Pancreas (tissue), 10 donors: ENCODE data around the gene CUX1. TPM values are rescaled to one million over a fixed set of nuclear protein-coding genes. Genes with fewer than 3 reads are reported as not detected.
"Not testable (repeated sequence)": the region's sequence is repeated elsewhere in the genome, so short reads cannot be mapped to it uniquely, and the experiment has no call there.

Experiments used
- ATAC-seq, 4 donors: fragments of 200-7000 bp; cut with Tn5 transposase; one replicate each; pipeline versions ENCODE4 v1.8.0 to v1.9.1; 2020; ENCODE audit warnings: mild to moderate bottlenecking in 4 of 4, moderate library complexity in 4 of 4
- DNase-seq, 6 donors: peaks; one replicate each; pipeline ENCODE4 v3.0.0-alpha.2; 2020
- FAIRE-seq: peaks from 2 replicates; lab custom pipeline; 2012; peaks lifted over from hg19 to GRCh38; lab: Jason Lieb, UNC
- H3K27ac ChIP-seq, 4 donors: fragments of 200-600 bp; sonication (generic); 1 replicate in 3 of 4; 2 replicates in 1 of 4; pipeline versions ENCODE4 v1.5.0 to v1.8.0; 2020
- H3K27me3 ChIP-seq, 4 donors: fragments of 200-600 bp; one replicate each; pipeline ENCODE4 v1.8.0; 2021
- H3K36me3 ChIP-seq, 3 donors: fragments of 200-600 bp; sonication (generic) in 1 of 3; one replicate each; pipeline versions ENCODE4 v1.5.0 to v1.8.0; 2020 to 2021
- H3K4me1 ChIP-seq, 3 donors: fragments of 200-600 bp; one replicate each; pipeline ENCODE4 v1.8.0; 2021
- H3K4me3 ChIP-seq, 4 donors: fragments of 200-600 bp; sonication (generic) in 2 of 4; one replicate each; pipeline versions ENCODE4 v1.5.0 to v1.8.0; 2020 to 2021
- H3K9me3 ChIP-seq, 4 donors: fragments of 200-600 bp; one replicate each; pipeline ENCODE4 v1.8.0; 2021
- CTCF ChIP-seq, 4 donors: fragments of 200-600 bp; sonication (generic) in 3 of 4; IDR thresholded peaks; one replicate each; pipeline versions ENCODE4 v1.5.0 to v1.8.0; 2021; ENCODE audit warnings: antibody characterized with exemption in 4 of 4
- WGBS, 2 donors: extraction: QIAGEN DNeasy Blood & Tissue Kit; methylation state at CpG; one replicate each; pipeline ENCODE4 v1.1.7; 2013; 5-methylcytosine and 5-hydroxymethylcytosine counted together
- intact Hi-C, 3 donors: fragments of 100-400 bp; cut with DNase I; formaldehyde crosslinking; loops; one replicate each; pipeline versions ENCODE4 v1.11.1 to v1.14.2; 2022
- polyA plus RNA-seq, 2 donors: library from polyadenylated mRNA; stranded (reverse); fragments of 200-250 nt; gene quantifications; one replicate each; pipeline ENCODE4 v1.2.3, GENCODE V29; 2013
- total RNA-seq, 6 donors: library from RNA; stranded (reverse); fragmentation: NEBNext Ultra II Directional in 4 of 6; extraction: Animal tissue kit (Norgen Biotek cat#: 25700) in 4 of 6; gene quantifications; one replicate each; pipeline versions ENCODE4 v1.2.1 to v1.2.4, GENCODE V29; 2021 to 2023
- donor health status: healthy with polysubstance abuse.
- donor health status: DM: no; HTN: no; CAD: no; lungs with moderate emphysema.
- donor health status: DM: no; HTN: no; CAD: no.
- donor health status: control.
- donor health status: control.
- donor health status: Bipolar disorder and iron deficiency.
- donor health status: DM: yes; HTN: yes; CAD: no.
- donor health status: DM: no; HTN: no; CAD: no.
- donor health status: DM: no; HTN: no; CAD: no.
- donor health status: DM: yes; HTN: yes; CAD: no.

Gene CUX1
- total and polyA plus RNA-seq, 8 donors = 18.9 to 61.2 (median 45.1) TPM

DNA sequence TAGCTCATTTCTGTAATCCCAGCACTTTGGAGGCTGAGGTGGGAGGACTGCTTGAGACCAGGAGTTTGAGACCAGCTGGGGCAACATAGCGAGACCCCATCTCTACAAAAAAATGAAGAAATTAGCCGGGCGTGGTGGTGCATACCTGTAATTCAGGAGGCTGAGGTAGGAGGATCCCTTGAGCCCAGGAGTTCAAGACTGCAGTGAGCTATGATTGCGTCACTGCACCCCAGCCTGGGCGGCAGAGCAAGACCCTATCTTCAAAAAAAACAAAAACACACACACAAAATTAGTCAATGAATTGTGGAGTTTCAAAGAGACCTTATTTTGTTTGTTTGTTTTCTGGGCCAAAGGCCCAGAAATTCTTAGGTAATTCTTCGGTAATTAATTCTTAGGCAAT, 110.0 kb downstream of the CUX1 start:
- Histone ChIP-seq H3K9me3 (no peaks in the 10 kb centered on the region), H3K27me3 (no peaks in the 10 kb centered on the region), H3K4me1 (peaks cover 5 to 8% (median 5%) of the 10 kb centered on the region in 3 donors), H3K4me3 (no peak overlapping the region), H3K27ac (peak overlapping the region in 1 of 4 donors; percentile 19), H3K36me3 (no peaks in the 10 kb centered on the region)
- TF ChIP-seq CTCF (IDR thresholded peaks at IDR 0.05) = no peak
- intact Hi-C loops = no loop called here
- ATAC-seq (no peak), DNase-seq (no peak), FAIRE-seq (no peak)
- WGBS, 2 donors = 81 to 82% methylated on average over 6 of the region's 6 CpGs

DNA sequence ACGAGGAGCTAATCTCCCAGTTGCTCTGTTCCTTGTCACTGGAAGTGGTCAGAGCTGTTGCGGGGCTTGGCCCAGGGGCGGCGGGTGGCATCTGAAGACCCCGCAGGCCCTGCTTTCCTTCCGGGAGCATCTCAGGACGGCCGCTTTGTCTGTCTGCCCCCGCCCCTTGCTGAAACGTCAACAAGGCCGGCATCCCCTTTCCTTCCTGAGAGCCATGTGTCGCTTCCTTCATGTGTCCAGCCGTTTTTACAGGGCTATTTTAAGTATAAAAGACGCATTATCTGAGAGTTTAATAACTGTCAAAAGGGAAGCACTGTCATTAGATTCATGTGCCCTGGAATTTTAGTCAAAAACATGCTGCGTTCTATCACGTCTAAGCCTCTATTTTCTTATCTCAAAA, 110.4 kb downstream of the CUX1 start:
- H3K36me3 ChIP-seq = no peaks in the 10 kb centered on the region
- ATAC-seq (no peak), FAIRE-seq (no peak), DNase-seq (no peak)
- H3K27me3 ChIP-seq = no peaks in the 10 kb centered on the region
- no peak for TF ChIP-seq CTCF (IDR thresholded peaks at IDR 0.05)
- H3K4me1 ChIP-seq = peaks cover 1 to 4% (median 1%) of the 10 kb centered on the region in 3 donors
- H3K9me3 ChIP-seq = no peaks in the 10 kb centered on the region
- no peak overlapping the region for H3K4me3 ChIP-seq
- intact Hi-C loops = no loop called here
- H3K27ac ChIP-seq = peak overlapping the region in 1 of 4 donors; percentile 19
- WGBS, 2 donors = 64 to 71% methylated on average over 16 of the region's 16 CpGs

DNA sequence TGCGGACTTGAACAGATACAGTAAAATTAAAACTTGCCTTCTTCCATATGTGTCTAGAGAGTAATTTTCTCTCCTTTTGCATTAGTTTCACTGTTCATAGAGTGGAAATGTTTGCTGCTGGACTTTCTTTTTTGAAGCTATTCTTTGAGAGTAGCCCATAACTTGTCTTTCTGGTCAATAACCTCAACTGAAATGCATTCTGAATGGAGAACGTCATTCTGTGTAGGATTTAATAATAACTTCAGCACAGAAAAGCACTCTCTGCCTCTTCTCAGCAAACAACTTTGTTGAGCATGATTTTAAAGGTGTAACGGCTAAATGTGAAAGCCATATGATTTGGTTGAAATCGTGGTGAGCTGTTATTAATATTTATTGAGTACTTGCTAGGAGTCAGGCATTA, 111.8 kb downstream of the CUX1 start:
- peak in 1 of 4 donors; percentile 14 for ATAC-seq
- FAIRE-seq = no peak
- H3K4me3 ChIP-seq = no peak overlapping the region
- TF ChIP-seq CTCF (IDR thresholded peaks at IDR 0.05) = no peak
- no peaks in the 10 kb centered on the region for H3K27me3 ChIP-seq
- peaks cover 0 to 6% (median 0%) of the 10 kb centered on the region in 3 donors for H3K4me1 ChIP-seq
- DNase-seq = no peak
- intact Hi-C loops = no loop called here
- H3K27ac ChIP-seq = no peak overlapping the region
- no peaks in the 10 kb centered on the region for H3K9me3 ChIP-seq
- no peaks in the 10 kb centered on the region for H3K36me3 ChIP-seq
- WGBS, 2 donors = 92 to 93% methylated on average over 4 of the region's 4 CpGs

GRCh38 chr7:101929911-101930310, 112.5 kb downstream of the CUX1 start:
- intact Hi-C loops, FAIRE-seq, DNase-seq, H3K9me3 ChIP-seq, H3K27ac ChIP-seq, ATAC-seq, H3K27me3 ChIP-seq, H3K4me3 ChIP-seq, H3K36me3 ChIP-seq: not testable (repeated sequence)
- 97% methylated on average over 6 of the region's 6 CpGs for WGBS, 2 donors
- H3K4me1 ChIP-seq = peaks cover 0 to 11% (median 0%) of the 10 kb centered on the region in 3 donors

- Histone ChIP-seq H3K27me3 (no peaks in the 10 kb centered on the region), H3K4me3 (no peak overlapping the region), H3K9me3 (no peaks in the 10 kb centered on the region), H3K27ac (no peak overlapping the region), H3K4me1 (peaks cover 0 to 11% (median 0%) of the 10 kb centered on the region in 3 donors), H3K36me3 (no peaks in the 10 kb centered on the region)
- TF ChIP-seq CTCF (IDR thresholded peaks at IDR 0.05) = no peak
- ATAC-seq (peak in 1 of 4 donors; percentile 22), FAIRE-seq (no peak), DNase-seq (peak in 1 of 6 donors; percentile 25)
- WGBS, 2 donors = 76 to 84% methylated on average over 14 of the region's 14 CpGs
- intact Hi-C loops = no loop called here
Measured at GRCh38 chr7:101932083-101932482, 114.7 kb downstream of the CUX1 start.
